Retinal pigment epithelial cell (primary cell): ENCODE measurements around the gene COX19.

Source experiments
- DNase-seq: peaks from one replicate; pipeline ENCODE4 v3.0.0-alpha.2; 2010; ENCODE audit warnings: low read depth
- H3K4me3 ChIP-seq: 2 replicates; pipeline ENCODE4 v1.5.1; 2011; ENCODE audit warnings: mild to moderate bottlenecking, low read length, control low read depth, moderate library complexity
- TF ChIP-seq, protein P1 (sequence below): conservative IDR thresholded peaks from 2 replicates; pipeline ENCODE4 v1.5.1; 2011; ENCODE audit warnings: low read depth, low read length, control low read depth, inconsistent platforms

The COX19 gene

DNA sequence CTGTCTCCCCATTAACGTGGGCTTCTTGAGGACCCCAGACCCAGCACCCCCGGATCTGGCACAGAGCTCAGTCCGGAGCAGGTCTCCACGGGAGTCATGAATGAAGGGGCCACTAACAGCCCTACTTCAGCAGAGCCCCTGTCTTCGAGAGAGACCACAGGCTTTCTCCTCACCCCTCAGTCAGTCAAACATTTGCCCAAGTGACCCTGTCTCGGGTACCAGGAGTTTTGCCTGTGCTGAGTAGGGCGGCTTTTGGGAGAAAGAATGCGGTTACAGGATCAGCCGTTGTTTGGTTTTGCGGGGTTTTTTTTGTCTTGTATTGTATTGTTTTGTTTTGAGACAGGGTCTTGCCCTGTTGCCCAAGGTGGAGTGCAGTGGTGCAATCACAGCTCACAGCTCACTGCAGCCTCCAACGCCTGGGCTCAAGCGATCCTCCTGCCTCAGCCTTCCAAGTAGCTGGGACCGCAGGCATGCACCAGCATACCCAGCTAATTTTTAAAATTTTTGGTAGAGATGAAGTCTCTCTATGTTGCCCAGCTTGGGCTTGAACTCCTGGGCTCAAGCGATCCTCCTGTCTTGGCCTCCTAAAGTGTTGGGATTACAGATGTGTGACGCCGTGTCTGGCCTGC, 37.4 kb downstream of the COX19 start:
- TF ChIP-seq, protein P1, sequence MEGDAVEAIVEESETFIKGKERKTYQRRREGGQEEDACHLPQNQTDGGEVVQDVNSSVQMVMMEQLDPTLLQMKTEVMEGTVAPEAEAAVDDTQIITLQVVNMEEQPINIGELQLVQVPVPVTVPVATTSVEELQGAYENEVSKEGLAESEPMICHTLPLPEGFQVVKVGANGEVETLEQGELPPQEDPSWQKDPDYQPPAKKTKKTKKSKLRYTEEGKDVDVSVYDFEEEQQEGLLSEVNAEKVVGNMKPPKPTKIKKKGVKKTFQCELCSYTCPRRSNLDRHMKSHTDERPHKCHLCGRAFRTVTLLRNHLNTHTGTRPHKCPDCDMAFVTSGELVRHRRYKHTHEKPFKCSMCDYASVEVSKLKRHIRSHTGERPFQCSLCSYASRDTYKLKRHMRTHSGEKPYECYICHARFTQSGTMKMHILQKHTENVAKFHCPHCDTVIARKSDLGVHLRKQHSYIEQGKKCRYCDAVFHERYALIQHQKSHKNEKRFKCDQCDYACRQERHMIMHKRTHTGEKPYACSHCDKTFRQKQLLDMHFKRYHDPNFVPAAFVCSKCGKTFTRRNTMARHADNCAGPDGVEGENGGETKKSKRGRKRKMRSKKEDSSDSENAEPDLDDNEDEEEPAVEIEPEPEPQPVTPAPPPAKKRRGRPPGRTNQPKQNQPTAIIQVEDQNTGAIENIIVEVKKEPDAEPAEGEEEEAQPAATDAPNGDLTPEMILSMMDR = no peak
- DNase-seq = no peak
- no peak overlapping the region for H3K4me3 ChIP-seq

DNA sequence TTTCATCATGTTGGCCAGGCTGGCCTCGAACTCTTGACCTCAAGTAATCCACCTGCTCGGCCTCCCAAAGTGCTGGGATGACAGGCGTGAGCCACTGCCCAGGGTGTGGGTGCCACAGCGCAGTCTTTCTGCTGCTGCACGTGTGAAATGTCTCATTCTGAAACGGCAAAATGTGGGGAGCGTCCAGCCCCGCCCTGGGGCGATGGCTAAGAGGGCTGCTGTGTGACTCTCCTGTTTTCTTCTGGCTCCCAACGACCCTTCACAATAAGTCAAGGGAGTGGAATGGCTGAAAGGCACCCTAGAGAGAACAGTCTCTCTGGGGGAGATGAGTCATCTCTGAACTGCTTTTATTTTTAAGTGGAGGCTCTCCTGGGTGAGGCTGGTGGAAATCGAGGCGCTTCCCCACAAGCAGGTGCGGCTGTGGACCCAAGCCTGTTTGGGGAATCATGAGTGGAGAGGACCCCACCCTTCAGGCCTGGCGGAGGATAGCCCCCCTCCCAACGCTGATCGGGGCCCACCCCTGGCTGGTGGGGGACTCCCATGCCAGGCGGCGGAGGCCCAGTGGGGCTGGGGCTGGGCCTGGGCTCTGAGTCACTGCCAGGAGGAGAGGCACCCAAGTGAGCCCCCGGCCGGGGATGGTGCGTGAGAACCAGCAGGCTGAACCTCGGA, 38.8 kb downstream of the COX19 start:
- no peak overlapping the region for H3K4me3 ChIP-seq
- no peak for DNase-seq
- TF ChIP-seq, protein P1 = no peak

DNA sequence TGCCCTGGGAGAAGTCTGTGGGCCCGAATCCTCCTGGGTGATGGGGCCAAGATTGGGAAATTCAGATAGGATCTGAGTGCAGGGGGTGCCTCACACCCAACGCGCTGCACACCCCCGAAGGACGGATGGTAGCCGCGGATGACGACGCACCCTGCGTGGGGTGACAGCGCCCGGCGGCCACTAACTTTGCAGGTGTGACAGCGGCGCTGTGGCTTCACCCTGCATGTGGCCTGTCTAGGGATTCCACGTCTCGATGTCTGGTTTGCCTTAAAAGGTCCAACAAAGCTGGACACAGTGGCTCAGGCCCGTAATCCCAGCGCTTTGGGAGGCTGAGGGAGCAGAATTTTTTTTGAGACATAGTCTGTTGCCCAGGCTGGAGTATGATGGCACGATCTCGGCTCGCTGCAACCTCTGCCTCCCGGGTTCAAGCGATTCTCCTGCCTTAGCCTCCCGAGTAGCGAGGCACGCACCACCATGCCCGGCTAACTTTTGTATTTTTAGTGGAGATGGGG, 39.4 kb downstream of the COX19 start:
- TF ChIP-seq, protein P1 = no peak
- no peak overlapping the region for H3K4me3 ChIP-seq
- DNase-seq = no peak

DNA sequence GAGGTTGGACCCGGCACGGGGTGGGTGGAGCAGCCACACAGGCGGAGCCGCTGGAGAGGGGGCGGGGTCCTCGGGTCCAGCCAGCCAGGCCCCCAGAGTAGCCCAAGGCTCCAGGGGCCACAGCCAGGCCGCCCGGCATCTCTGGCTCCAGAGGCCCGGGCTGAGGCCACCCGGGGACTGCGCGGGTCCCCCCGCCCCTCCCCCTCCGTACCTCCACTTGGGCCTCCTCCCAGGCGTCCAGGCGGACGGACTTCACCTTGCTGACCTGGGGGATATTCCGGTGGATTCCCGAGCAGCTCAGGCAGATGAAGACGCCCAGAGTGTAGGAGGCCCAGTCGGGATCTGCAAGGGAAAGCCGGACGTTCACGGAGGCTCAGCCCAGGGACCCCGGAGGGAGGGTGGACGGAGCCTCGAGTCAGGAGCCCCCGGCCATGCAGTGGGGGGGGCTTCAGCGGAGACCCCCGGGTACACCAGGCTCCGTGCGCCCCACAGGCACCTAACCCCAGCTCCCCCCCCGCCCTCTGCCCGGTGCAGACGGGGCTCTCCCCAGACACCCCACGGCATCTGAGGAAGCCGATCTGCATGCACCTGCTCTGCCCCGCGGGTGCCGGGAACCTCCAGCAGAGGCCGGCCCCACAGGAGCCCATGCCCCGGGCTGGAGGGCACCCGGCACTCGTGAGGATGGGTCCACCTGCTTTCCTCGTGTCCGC, 40.0 kb downstream of the COX19 start:
- H3K4me3 ChIP-seq = no peak overlapping the region
- DNase-seq = no peak
- TF ChIP-seq, protein P1 = no peak

DNA sequence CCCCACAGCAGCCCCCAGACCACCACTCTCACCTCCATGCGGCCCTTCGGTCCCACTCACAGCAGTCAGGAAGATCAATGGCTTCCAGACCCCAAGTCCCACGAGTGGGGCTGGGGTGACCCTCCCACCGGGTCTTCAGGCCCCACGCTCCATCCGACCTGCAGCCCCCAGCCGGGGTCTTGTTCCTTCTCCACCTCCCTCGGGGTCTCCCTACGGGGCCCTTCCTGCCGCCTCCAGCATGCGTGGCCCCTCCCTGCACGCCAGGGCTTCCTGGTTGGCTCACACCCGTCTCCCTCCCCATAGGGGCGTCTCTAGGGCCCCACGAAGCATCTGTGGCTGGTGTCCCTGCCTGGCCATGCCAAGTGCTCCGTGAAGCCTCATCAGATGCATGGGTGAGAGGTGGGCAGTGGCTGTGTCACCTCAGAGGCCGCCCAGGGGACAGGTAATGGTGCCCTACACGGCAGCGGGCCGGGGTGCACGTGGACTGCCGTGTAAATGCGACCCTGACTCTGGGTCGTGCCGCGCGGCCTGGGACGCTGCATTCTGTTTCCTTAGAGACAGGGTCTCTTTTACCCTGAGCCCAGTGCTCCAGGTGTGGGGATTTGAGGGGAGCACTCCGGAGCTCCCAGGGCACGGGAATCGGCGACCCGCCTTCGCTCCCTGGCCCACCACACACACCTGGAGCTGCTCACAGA, 40.7 kb downstream of the COX19 start:
- DNase-seq = no peak
- no peak overlapping the region for H3K4me3 ChIP-seq
- TF ChIP-seq, protein P1 = no peak

DNA sequence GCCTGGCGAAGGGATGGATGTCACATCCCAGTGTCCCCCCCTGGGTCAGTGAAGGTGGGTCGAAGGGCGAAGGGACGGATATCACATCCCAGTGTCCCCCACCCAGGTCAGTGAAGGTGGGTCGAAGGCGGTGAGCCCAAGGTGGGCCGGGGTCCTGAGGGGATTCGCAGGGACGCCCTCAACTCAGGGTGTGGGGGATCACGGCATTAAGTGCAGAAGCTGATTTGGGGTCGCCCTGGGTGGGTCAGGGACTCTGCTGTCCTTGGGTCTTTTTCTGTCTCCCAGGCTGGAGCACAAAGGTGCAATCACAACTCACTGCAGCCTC, 42.7 kb downstream of the COX19 start:
- no peak for DNase-seq
- TF ChIP-seq, protein P1 = no peak
- no peak overlapping the region for H3K4me3 ChIP-seq
